Ishikawa (cell line): ENCODE results near the gene HBP1.

ENCODE experiments used
- CEBPB ChIP-seq: IDR thresholded peaks from 2 replicates; pipeline ENCODE4 v1.6.1; 2012
- CREB1 ChIP-seq: IDR thresholded peaks from 2 replicates; pipeline ENCODE4 v1.6.1; 2012; ENCODE audit warnings: low read depth
- EGR1 ChIP-seq: IDR thresholded peaks from 2 replicates; pipeline ENCODE4 v1.6.1; 2012
- YY1 ChIP-seq: IDR thresholded peaks from 2 replicates; pipeline ENCODE4 v1.6.1; 2012; ENCODE audit warnings: low read depth

- no peak for TF ChIP-seq EGR1
- no peak for TF ChIP-seq CEBPB
- TF ChIP-seq CREB1: no peak
- TF ChIP-seq YY1: no peak
Measured at GRCh38 chr7:107190090-107190489, 21.3 kb downstream of the HBP1 start.
